Upper lobe of left lung (tissue), 6 donors: ENCODE measurements around the gene IL1RAPL1. TPM values are rescaled to one million over a fixed set of nuclear protein-coding genes. Genes with fewer than 3 reads are reported as not detected.

Source experiments
- ATAC-seq, 2 donors: fragments of 200-7000 bp; cut with Tn5 transposase; one replicate each; pipeline ENCODE4 v1.9.1; 2022; ENCODE audit warnings: mild to moderate bottlenecking in 2 of 2, moderate library complexity in 2 of 2; ENCODE audit not compliant: low FRiP score in 2 of 2
- DNase-seq, 2 donors: peaks; one replicate each; pipeline ENCODE4 v3.0.0-alpha.2; 2019 to 2020
- H3K27ac ChIP-seq, 4 donors: fragments of 200-600 bp; sonication (generic); one replicate each; pipeline ENCODE4 v1.5.1; 2016 to 2019
- H3K27me3 ChIP-seq, 4 donors: fragments of 200-600 bp; sonication (generic); one replicate each; pipeline ENCODE4 v1.5.1; 2017 to 2019
- H3K36me3 ChIP-seq, 4 donors: fragments of 200-600 bp; sonication (generic); one replicate each; pipeline ENCODE4 v1.5.1; 2016 to 2019
- H3K4me1 ChIP-seq, 4 donors: fragments of 200-600 bp; sonication (generic); one replicate each; pipeline ENCODE4 v1.5.1; 2018 to 2019
- H3K4me3 ChIP-seq, 4 donors: fragments of 200-600 bp; sonication (generic); one replicate each; pipeline ENCODE4 v1.5.1; 2017 to 2019; ENCODE audit warnings: mild to moderate bottlenecking in 2 of 4, moderate library complexity in 1 of 4
- H3K9me3 ChIP-seq, 4 donors: fragments of 200-600 bp; sonication (generic); one replicate each; pipeline ENCODE4 v1.5.1; 2018 to 2019
- EP300 ChIP-seq, 4 donors: sonication (generic); formaldehyde crosslinking; IDR thresholded peaks; one replicate each; pipeline ENCODE4 v1.5.1; 2017; ENCODE audit warnings: antibody characterized with exemption in 4 of 4, control low read depth in 2 of 4
- POLR2A ChIP-seq, 4 donors: fragments of 450-650 bp; IDR thresholded peaks; one replicate each; pipeline ENCODE4 v1.5.1; 2016 to 2017; ENCODE audit warnings: antibody characterized with exemption in 4 of 4, mild to moderate bottlenecking in 2 of 4
- POLR2AphosphoS5 ChIP-seq, 2 donors: sonication (generic); formaldehyde crosslinking; IDR thresholded peaks; one replicate each; pipeline ENCODE4 v1.5.1; 2017; ENCODE audit warnings: antibody characterized with exemption in 2 of 2
- WGBS, 2 donors: methylation state at CpG; one replicate each; pipeline ENCODE4 v1.1.5; 2017 to 2018; 5-methylcytosine and 5-hydroxymethylcytosine counted together
- total RNA-seq, 6 donors: library from RNA; depleted of rRNA in 4 of 6; stranded (reverse); fragments of >200 nt in 4 of 6; gene quantifications; one replicate each; pipeline versions ENCODE4 v1.1.0 to v1.2.1, GENCODE V29; 2016 to 2021
- TF ChIP-seq, protein P1 (sequence below), 6 experiments: fragments of 450-650 bp in 4 of 6; fragments of 200-600 bp in 2 of 6; sonication (generic) in 2 of 6; IDR thresholded peaks; one replicate each; pipeline ENCODE4 v1.5.1; 2016 to 2019; ENCODE audit warnings: antibody characterized with exemption in 6 of 6
- donor health status: DM: no; HTN: no; CAD: no; lungs with moderate emphysema.
- donor health status: DM: no; HTN: yes; CAD: no; lungs with severe emphysema.

Gene IL1RAPL1
- total RNA-seq, 6 donors from 2014 or later, result 0.09 to 0.46 (median 0.33) TPM; not detected in 3

DNA sequence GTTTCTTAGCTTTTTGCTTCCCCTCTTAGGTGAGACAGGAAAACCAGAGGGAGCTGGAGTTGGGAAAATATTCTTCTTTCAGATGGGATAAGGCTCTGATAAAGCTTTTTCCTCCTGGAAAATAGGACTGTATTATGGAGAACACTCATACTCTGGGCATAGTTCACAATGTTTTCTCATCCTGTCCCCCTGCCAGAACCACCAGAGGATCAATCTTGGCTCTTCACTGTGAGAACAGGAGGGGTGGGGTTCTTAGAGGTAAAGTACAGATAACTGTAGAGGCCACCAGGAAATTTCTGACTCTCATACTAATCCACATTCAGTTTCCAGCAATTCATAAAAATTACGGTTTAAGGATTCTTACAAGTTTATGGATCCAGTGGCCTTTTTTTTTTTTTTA lies 966.3 kb downstream of the IL1RAPL1 start:
- 69 to 71% methylated on average over 1 of the region's 1 CpG for WGBS, 2 donors
- TF ChIP-seq, protein P1, sequence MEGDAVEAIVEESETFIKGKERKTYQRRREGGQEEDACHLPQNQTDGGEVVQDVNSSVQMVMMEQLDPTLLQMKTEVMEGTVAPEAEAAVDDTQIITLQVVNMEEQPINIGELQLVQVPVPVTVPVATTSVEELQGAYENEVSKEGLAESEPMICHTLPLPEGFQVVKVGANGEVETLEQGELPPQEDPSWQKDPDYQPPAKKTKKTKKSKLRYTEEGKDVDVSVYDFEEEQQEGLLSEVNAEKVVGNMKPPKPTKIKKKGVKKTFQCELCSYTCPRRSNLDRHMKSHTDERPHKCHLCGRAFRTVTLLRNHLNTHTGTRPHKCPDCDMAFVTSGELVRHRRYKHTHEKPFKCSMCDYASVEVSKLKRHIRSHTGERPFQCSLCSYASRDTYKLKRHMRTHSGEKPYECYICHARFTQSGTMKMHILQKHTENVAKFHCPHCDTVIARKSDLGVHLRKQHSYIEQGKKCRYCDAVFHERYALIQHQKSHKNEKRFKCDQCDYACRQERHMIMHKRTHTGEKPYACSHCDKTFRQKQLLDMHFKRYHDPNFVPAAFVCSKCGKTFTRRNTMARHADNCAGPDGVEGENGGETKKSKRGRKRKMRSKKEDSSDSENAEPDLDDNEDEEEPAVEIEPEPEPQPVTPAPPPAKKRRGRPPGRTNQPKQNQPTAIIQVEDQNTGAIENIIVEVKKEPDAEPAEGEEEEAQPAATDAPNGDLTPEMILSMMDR (IDR thresholded peaks at IDR 0.05), result no peak
- no peak for TF ChIP-seq POLR2A (IDR thresholded peaks at IDR 0.05)
- no peak for TF ChIP-seq EP300 (IDR thresholded peaks at IDR 0.05)
- TF ChIP-seq POLR2AphosphoS5 (IDR thresholded peaks at IDR 0.05), result no peak
- ATAC-seq (no peak), DNase-seq (no peak)
- Histone ChIP-seq H3K4me3 (no peak overlapping the region), H3K36me3 (no peaks in the 10 kb centered on the region), H3K27ac (no peak overlapping the region), H3K27me3 (no peaks in the 10 kb centered on the region), H3K9me3 (no peaks in the 10 kb centered on the region), H3K4me1 (no peaks in the 10 kb centered on the region)

DNA sequence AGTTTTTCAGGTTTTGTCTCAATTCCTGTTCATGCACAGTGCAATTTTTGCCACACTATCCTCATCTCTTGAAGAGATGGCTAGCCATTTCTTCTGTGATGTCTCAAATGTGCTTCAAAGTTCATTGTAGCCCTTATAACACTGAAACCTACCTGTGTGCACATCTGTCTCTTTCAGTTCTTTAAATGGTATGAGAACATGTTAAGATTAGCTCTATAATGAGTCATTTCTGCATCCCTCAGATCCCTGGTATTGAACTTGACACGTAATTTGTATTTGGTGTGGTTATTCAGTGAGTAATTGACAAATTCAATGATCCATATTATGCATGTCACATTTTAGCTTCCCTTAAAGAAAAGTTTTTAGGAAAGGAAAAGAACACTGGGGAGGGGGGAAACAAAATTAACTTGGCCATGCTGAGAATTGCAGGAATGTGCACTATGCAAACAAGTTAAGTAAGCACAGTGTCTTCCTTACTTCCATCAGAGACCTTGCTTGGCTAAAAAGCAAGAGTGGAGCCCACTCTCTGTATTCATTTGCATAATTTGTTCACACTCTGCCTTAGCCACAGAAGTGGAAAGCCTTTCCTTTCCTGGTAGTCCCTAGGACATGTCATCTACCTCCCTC lies 968.3 kb downstream of the IL1RAPL1 start:
- WGBS, 2 donors, result 72 to 73% methylated on average over 1 of the region's 1 CpG
- Histone ChIP-seq H3K36me3 (no peaks in the 10 kb centered on the region), H3K27ac (no peak overlapping the region), H3K4me3 (no peak overlapping the region), H3K27me3 (no peaks in the 10 kb centered on the region), H3K4me1 (no peaks in the 10 kb centered on the region), H3K9me3 (peaks cover 0 to 15% (median 5%) of the 10 kb centered on the region in 4 donors)
- TF ChIP-seq EP300 (IDR thresholded peaks at IDR 0.05), result no peak
- TF ChIP-seq POLR2AphosphoS5 (IDR thresholded peaks at IDR 0.05), result no peak
- TF ChIP-seq, protein P1 (IDR thresholded peaks at IDR 0.05), result no peak
- no peak for TF ChIP-seq POLR2A (IDR thresholded peaks at IDR 0.05)
- no peak for DNase-seq
- ATAC-seq, result no peak

DNA sequence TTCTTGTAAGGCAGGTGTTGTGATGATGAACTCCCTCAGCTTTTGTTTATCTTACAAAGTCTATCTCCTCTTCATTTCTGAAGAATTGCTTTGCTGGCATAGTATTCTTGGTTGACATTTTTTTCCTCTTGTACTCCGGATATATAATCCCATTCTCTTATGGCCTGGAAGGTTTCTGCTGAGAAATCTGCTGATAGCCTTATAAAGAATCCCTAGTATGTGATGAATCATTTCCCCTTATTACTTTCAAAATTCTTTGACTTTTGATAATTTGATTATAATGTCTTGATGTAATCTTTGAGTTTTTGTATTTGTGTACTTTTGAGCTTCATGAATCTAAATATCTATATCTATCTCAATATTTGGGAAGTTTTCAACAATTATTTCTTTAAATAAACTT lies 972.8 kb downstream of the IL1RAPL1 start:
- Histone ChIP-seq H3K27me3 (no peaks in the 10 kb centered on the region), H3K36me3 (no peaks in the 10 kb centered on the region), H3K4me3 (no peak overlapping the region), H3K27ac (no peak overlapping the region), H3K9me3 (peaks cover 0 to 24% (median 6%) of the 10 kb centered on the region in 4 donors), H3K4me1 (no peaks in the 10 kb centered on the region)
- ATAC-seq (no peak), DNase-seq (no peak)
- TF ChIP-seq EP300 (IDR thresholded peaks at IDR 0.05) (no peak), POLR2A (IDR thresholded peaks at IDR 0.05) (no peak), POLR2AphosphoS5 (IDR thresholded peaks at IDR 0.05) (no peak)
- TF ChIP-seq, protein P1 (IDR thresholded peaks at IDR 0.05), result no peak
- WGBS, 2 donors, result 88 to 95% methylated on average over 1 of the region's 1 CpG

DNA sequence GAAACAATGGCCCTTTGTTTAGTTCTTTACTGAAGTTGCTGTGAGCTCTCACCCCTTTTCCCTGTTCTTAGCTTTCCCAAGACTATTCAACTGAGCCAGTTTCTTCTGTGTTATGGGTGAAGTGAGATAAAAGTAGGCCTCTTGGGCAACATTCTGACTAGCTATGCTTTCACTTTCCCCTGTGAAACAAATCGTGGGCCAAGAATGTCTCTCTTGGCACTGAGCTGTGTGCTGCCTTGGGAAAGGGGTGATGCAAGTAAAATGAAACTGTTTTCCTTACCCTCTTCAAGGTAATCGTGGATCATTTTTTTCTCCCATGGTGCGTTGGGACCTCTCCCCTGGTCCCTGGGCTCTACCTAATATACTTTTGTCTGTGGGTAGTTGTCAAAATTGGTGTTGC lies 974.2 kb downstream of the IL1RAPL1 start:
- TF ChIP-seq POLR2A (IDR thresholded peaks at IDR 0.05), result no peak
- TF ChIP-seq, protein P1 (IDR thresholded peaks at IDR 0.05), result no peak
- no peak for TF ChIP-seq POLR2AphosphoS5 (IDR thresholded peaks at IDR 0.05)
- no peak for TF ChIP-seq EP300 (IDR thresholded peaks at IDR 0.05)
- H3K36me3 ChIP-seq, result no peaks in the 10 kb centered on the region
- no peak overlapping the region for H3K4me3 ChIP-seq
- H3K9me3 ChIP-seq, result peaks cover 0 to 24% (median 6%) of the 10 kb centered on the region in 4 donors
- no peak for DNase-seq
- no peaks in the 10 kb centered on the region for H3K27me3 ChIP-seq
- H3K4me1 ChIP-seq, result no peaks in the 10 kb centered on the region
- H3K27ac ChIP-seq, result no peak overlapping the region
- WGBS, 2 donors, result 76 to 80% methylated on average over 3 of the region's 3 CpGs
- ATAC-seq, result no peak

DNA sequence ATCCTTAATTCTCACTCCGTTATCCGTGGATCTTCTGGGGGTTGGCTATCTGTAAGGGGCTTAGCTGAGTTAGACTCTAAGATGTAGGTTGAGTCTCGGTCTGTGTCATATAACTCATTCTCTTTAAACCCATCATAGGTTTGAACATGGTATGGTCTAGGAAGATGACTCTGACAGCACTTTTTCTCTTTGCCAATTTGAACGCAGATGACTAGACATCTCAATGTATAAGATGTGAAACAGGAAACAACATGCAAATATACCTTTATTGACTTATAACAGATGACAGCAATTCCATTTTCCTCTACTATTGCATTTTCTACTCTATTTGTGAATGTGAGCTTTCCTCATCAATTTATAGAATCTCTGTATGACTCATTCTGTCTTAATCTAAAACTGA lies 993.3 kb downstream of the IL1RAPL1 start:
- Histone ChIP-seq H3K27ac (no peak overlapping the region), H3K4me1 (no peaks in the 10 kb centered on the region), H3K9me3 (no peaks in the 10 kb centered on the region), H3K27me3 (no peaks in the 10 kb centered on the region), H3K36me3 (no peaks in the 10 kb centered on the region), H3K4me3 (no peak overlapping the region)
- ATAC-seq, result no peak
- TF ChIP-seq POLR2A (IDR thresholded peaks at IDR 0.05) (no peak), POLR2AphosphoS5 (IDR thresholded peaks at IDR 0.05) (no peak), EP300 (IDR thresholded peaks at IDR 0.05) (no peak)
- TF ChIP-seq, protein P1 (IDR thresholded peaks at IDR 0.05), result no peak
- 75 to 85% methylated on average over 4 of the region's 4 CpGs for WGBS, 2 donors
- DNase-seq, result no peak
